ENCODE data around the gene GIN1. TPM values are rescaled to one million over a fixed set of nuclear protein-coding genes. Genes with fewer than 3 reads are reported as not detected.
"Not testable (repeated sequence)": the region's sequence is repeated elsewhere in the genome, so short reads cannot be mapped to it uniquely, and the experiment has no call there.

GIN1 gene
- total RNA-seq, 4 donors from 2014 or later = 2.2 to 9.9 (median 5.2) TPM

DNA sequence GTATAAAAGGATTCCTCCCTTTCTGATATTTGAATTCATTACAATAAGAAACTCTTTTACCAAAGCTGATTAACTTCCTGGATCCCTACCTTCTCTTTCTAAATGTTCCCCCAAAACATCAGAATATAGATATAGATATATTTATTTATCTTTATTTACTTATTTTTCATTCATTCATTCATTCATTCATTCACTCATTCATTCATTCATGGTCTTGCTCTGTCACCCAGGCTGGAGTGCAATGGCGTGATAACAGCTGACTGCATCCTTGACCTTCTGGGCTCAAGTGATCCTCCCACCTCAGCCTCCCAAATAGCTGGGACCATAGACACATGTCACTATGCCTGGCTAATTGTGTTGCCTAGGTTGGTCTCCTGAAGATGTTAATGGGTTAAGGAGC is 30.7 kb downstream of the GIN1 start:
- peaks cover 6% of the 10 kb centered on the region for H3K9me3 ChIP-seq
- H3K27ac ChIP-seq = no peak overlapping the region
- no peaks in the 10 kb centered on the region for H3K27me3 ChIP-seq
- TF ChIP-seq EP300 (IDR thresholded peaks at IDR 0.05) (no peak), POLR2AphosphoS5 (IDR thresholded peaks at IDR 0.05) (no peak), POLR2A (IDR thresholded peaks at IDR 0.05) (no peak)
- TF ChIP-seq, protein P1, sequence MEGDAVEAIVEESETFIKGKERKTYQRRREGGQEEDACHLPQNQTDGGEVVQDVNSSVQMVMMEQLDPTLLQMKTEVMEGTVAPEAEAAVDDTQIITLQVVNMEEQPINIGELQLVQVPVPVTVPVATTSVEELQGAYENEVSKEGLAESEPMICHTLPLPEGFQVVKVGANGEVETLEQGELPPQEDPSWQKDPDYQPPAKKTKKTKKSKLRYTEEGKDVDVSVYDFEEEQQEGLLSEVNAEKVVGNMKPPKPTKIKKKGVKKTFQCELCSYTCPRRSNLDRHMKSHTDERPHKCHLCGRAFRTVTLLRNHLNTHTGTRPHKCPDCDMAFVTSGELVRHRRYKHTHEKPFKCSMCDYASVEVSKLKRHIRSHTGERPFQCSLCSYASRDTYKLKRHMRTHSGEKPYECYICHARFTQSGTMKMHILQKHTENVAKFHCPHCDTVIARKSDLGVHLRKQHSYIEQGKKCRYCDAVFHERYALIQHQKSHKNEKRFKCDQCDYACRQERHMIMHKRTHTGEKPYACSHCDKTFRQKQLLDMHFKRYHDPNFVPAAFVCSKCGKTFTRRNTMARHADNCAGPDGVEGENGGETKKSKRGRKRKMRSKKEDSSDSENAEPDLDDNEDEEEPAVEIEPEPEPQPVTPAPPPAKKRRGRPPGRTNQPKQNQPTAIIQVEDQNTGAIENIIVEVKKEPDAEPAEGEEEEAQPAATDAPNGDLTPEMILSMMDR (IDR thresholded peaks at IDR 0.05) = no peak
- no peak overlapping the region for H3K4me3 ChIP-seq
- peaks cover 44% of the 10 kb centered on the region for H3K36me3 ChIP-seq
- no peaks in the 10 kb centered on the region for H3K4me1 ChIP-seq
- 100% methylated on average over 1 of the region's 1 CpG for WGBS
- no peak for DNase-seq (ENCODE audit: low spot score in 2 of 2)

DNA sequence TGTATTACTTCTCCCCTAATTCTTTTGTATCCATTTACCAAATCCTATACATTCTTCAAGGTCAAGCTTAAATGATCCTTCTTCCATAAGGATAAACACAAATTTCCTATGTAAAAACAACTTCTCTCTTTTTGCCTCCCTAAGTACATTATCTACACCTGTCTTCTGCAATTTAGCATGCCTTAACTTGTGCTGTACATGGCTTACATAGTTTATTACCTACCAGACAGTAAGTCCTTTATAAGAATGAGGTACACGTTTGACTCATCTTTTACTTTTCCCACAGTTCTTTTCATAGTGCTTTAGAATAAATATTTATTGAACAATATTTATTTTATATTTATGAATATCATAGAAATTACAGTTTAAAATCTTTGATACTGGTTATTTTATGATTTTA is 33.4 kb downstream of the GIN1 start:
- Histone ChIP-seq H3K4me3 (no peak overlapping the region), H3K9me3 (peaks cover 13% of the 10 kb centered on the region), H3K27me3 (no peaks in the 10 kb centered on the region), H3K36me3 (peaks cover 39% of the 10 kb centered on the region), H3K4me1 (no peaks in the 10 kb centered on the region), H3K27ac (no peak overlapping the region)
- TF ChIP-seq POLR2AphosphoS5 (IDR thresholded peaks at IDR 0.05) = no peak
- TF ChIP-seq, protein P1 (IDR thresholded peaks at IDR 0.05) = no peak
- TF ChIP-seq EP300 (IDR thresholded peaks at IDR 0.05) = no peak
- TF ChIP-seq POLR2A (IDR thresholded peaks at IDR 0.05) = no peak
- DNase-seq (ENCODE audit: low spot score in 2 of 2) = no peak
- 79% methylated on average over 1 of the region's 1 CpG for WGBS

DNA sequence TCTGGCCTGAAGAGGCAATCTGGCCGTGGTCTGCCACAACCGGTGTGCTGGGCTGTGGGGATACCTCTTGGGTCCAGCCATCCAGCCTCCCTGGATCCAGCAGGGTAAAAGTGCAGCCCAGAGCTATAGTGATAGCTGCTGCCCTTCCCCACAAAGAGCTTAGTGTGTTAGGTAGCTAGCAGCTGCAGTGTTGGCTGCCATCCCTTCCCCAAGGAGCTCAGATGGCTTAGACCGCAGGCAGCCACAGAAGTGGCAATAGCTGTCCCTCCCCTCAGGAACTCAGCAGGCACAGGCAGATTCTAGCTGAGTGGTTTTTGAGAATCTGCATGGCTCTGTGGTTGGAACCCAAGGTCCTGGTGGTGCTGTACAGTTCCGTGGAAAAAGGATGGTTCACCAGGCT is 40.1 kb downstream of the GIN1 start:
- no peak overlapping the region for H3K27ac ChIP-seq
- H3K27me3 ChIP-seq = no peaks in the 10 kb centered on the region
- H3K4me3 ChIP-seq = no peak overlapping the region
- TF ChIP-seq POLR2A (IDR thresholded peaks at IDR 0.05) (no peak), POLR2AphosphoS5 (IDR thresholded peaks at IDR 0.05) (no peak), EP300 (IDR thresholded peaks at IDR 0.05) (no peak)
- TF ChIP-seq, protein P1 (IDR thresholded peaks at IDR 0.05) = no peak
- DNase-seq (ENCODE audit: low spot score in 2 of 2) = no peak
- H3K9me3 ChIP-seq = peaks cover 40% of the 10 kb centered on the region
- WGBS = 100% methylated on average over 3 of the region's 4 CpGs
- H3K4me1 ChIP-seq = no peaks in the 10 kb centered on the region
- H3K36me3 ChIP-seq = peaks cover 5% of the 10 kb centered on the region

DNA sequence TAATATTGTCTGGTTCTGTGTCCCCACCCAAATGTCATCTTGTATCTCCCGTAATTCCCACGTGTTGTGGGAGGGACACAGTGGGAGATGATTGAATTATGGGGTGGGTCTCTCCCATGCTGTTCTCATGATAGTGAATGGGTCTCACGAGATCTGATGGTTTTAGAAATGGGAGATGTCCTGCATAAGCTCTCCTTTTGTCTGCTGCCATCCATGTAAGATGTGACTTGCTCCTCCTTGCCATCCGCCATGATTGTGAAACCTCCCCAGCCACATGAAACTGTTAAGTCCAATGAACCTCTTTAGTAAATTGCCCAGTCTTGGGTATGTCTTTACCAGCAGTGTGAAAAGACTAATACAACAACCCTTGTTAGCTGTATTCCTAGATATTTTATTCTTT is 44.5 kb downstream of the GIN1 start:
- WGBS = 91% methylated on average over 4 of the region's 4 CpGs
- Histone ChIP-seq H3K4me3 (no peak overlapping the region), H3K27ac (no peak overlapping the region), H3K36me3 (no peaks in the 10 kb centered on the region), H3K4me1 (no peaks in the 10 kb centered on the region), H3K9me3 (peaks cover 33% of the 10 kb centered on the region), H3K27me3 (no peaks in the 10 kb centered on the region)
- no peak for TF ChIP-seq POLR2A (IDR thresholded peaks at IDR 0.05)
- no peak for TF ChIP-seq POLR2AphosphoS5 (IDR thresholded peaks at IDR 0.05)
- no peak for TF ChIP-seq EP300 (IDR thresholded peaks at IDR 0.05)
- TF ChIP-seq, protein P1 (IDR thresholded peaks at IDR 0.05) = no peak
- DNase-seq (ENCODE audit: low spot score in 2 of 2) = no peak

DNA sequence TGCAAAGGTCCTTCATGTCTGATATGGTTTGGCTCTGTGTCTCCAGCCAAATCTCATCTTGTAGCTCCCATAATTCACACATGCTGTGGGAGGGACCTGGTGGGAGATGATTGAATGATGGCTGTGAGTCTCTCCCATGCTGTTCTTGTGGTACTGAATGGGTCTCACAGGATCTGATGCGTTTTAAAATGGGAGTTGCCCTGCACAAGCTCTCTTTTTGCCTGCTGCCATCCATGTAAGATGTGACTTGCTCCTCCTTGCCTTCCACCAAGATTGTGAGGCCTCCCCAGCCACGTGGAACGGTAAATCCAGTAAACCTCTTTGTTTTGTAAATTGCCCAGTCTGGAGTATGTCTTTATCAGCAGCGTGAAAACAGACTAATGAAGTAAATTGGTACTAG is 46.4 kb downstream of the GIN1 start:
- not testable (repeated sequence) for H3K4me1 ChIP-seq; H3K4me3 ChIP-seq; H3K27ac ChIP-seq; DNase-seq (ENCODE audit: low spot score in 2 of 2); H3K27me3 ChIP-seq; H3K36me3 ChIP-seq
- peaks cover 21% of the 10 kb centered on the region for H3K9me3 ChIP-seq
- 76% methylated on average over 4 of the region's 4 CpGs for WGBS

DNA sequence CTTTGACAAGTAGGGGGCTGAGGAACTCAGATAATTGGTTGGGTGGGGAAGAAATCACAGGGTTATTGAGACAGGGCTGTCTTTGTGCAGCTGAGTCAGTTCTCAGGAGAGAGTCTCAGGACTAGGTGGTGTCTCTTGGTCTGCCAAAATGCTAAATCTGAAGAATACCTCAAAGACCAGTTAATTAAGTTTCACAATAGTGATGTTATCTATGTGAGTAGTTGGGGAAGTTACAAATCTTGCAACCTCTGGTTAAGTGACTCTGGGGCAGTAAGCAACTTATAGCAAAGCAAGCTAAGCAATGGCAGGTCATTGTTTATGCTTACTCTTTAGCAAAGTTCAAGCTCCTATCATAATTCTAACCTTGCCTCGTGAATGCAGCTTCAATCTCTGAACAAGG is 53.6 kb downstream of the GIN1 start:
- 65% methylated on average over 1 of the region's 1 CpG for WGBS
- no peaks in the 10 kb centered on the region for H3K36me3 ChIP-seq
- H3K27me3 ChIP-seq = peaks cover 3% of the 10 kb centered on the region
- no peaks in the 10 kb centered on the region for H3K4me1 ChIP-seq
- no peak overlapping the region for H3K4me3 ChIP-seq
- H3K9me3 ChIP-seq = no peaks in the 10 kb centered on the region
- TF ChIP-seq EP300 (IDR thresholded peaks at IDR 0.05) = no peak
- TF ChIP-seq, protein P1 (IDR thresholded peaks at IDR 0.05) = no peak
- no peak for TF ChIP-seq POLR2AphosphoS5 (IDR thresholded peaks at IDR 0.05)
- no peak for TF ChIP-seq POLR2A (IDR thresholded peaks at IDR 0.05)
- H3K27ac ChIP-seq = no peak overlapping the region
- no peak for DNase-seq (ENCODE audit: low spot score in 2 of 2)

Data from suprapubic skin (tissue), 4 donors.